WTC11 (cell line): ENCODE results near the gene MTA3. TPM values are rescaled to one million over a fixed set of nuclear protein-coding genes. Genes with fewer than 3 reads are reported as not detected.

Source experiments
- ATAC-seq: fragments of 200-7000 bp; cut with Tn5 transposase; 2 replicates; pipeline ENCODE4 v1.10.0; 2021; ENCODE audit warnings: mild to moderate bottlenecking, moderate library complexity
- CTCF ChIA-PET: fragments of 300-600 bp; sonication (Branson Sonifier 250); formaldehyde crosslinking; loops from one replicate; lab custom pipeline; 2021; ENCODE audit warnings: antibody characterized with exemption; lab: Charles Lee
- POLR2A ChIA-PET: fragments of 350-600 bp; sonication (Branson Sonifier 250); formaldehyde crosslinking; loops from one replicate; lab custom pipeline; 2021; ENCODE audit warnings: antibody characterized with exemption; lab: Charles Lee
- DNase-seq: peaks from one replicate; pipeline ENCODE4 v3.0.0; 2021; ENCODE audit warnings: low spot score
- H3K27ac Mint-ChIP-seq: 2 replicates; pipeline ENCODE4 v1.8.0; 2021; ENCODE audit warnings: mixed read lengths
- H3K27me3 Mint-ChIP-seq: 2 replicates; pipeline ENCODE4 v1.8.0; 2021; ENCODE audit warnings: low read depth, mild to moderate bottlenecking, moderate library complexity, mixed read lengths
- H3K36me3 Mint-ChIP-seq: 2 replicates; pipeline ENCODE4 v1.8.0; 2021; ENCODE audit warnings: mixed read lengths
- H3K4me1 Mint-ChIP-seq: 2 replicates; pipeline ENCODE4 v1.8.0; 2022; ENCODE audit warnings: mixed read lengths
- H3K4me3 Mint-ChIP-seq: 2 replicates; pipeline ENCODE4 v1.8.0; 2021; ENCODE audit warnings: mild to moderate bottlenecking, moderate library complexity, mixed read lengths
- H3K9me3 Mint-ChIP-seq: 2 replicates; pipeline ENCODE4 v1.8.0; 2021; ENCODE audit warnings: mixed read lengths
- ELF4 ChIP-seq: sonication (generic); formaldehyde crosslinking; IDR thresholded peaks from 2 replicates; pipeline ENCODE4 v1.8.1; 2022; ENCODE audit warnings: low read depth, mild to moderate bottlenecking, moderate library complexity, missing genetic modification reagents
- FOXJ3 ChIP-seq: sonication (generic); formaldehyde crosslinking; IDR thresholded peaks from 2 replicates; pipeline ENCODE4 v1.9.0; 2021; ENCODE audit warnings: missing genetic modification reagents, mild to moderate bottlenecking, borderline replicate concordance
- HMGA2 ChIP-seq: fragments of 250-450 bp; sonication (Bioruptor Pico); IDR thresholded peaks from 2 replicates; pipeline ENCODE4 v1.4.0; 2021; ENCODE audit warnings: mild to moderate bottlenecking, moderate library complexity
- KAT7 ChIP-seq: sonication (generic); formaldehyde crosslinking; IDR thresholded peaks from 2 replicates; pipeline ENCODE4 v1.8.1; 2023; ENCODE audit warnings: missing genetic modification reagents, mild to moderate bottlenecking, borderline replicate concordance
- MYBL2 ChIP-seq: sonication (generic); formaldehyde crosslinking; IDR thresholded peaks from 2 replicates; pipeline ENCODE4 v1.8.1; 2023; ENCODE audit warnings: mild to moderate bottlenecking, moderate library complexity, missing genetic modification reagents
- NFE2L1 ChIP-seq: sonication (generic); formaldehyde crosslinking; IDR thresholded peaks from 2 replicates; pipeline ENCODE4 v1.8.1; 2023; ENCODE audit warnings: missing genetic modification reagents
- TCF7 ChIP-seq: sonication (generic); formaldehyde crosslinking; IDR thresholded peaks from 2 replicates; pipeline ENCODE4 v1.8.0; 2022; ENCODE audit warnings: mild to moderate bottlenecking, low read depth, missing genetic modification reagents, moderate library complexity
- ZNF121 ChIP-seq: sonication (generic); formaldehyde crosslinking; IDR thresholded peaks from 2 replicates; pipeline ENCODE4 v1.8.0; 2023; ENCODE audit warnings: missing genetic modification reagents
- ZNF263 ChIP-seq: sonication (generic); formaldehyde crosslinking; IDR thresholded peaks from 2 replicates; pipeline ENCODE4 v1.8.1; 2022; ENCODE audit warnings: low read depth, mild to moderate bottlenecking, moderate library complexity, missing genetic modification reagents
- ZNF671 ChIP-seq: fragments of 250-450 bp; sonication (Bioruptor Pico); IDR thresholded peaks from 2 replicates; pipeline ENCODE4 v1.8.0; 2021; ENCODE audit warnings: mild to moderate bottlenecking
- total RNA-seq: library from RNA; stranded (reverse); gene quantifications from 3 replicates; pipeline ENCODE4 v1.2.3, GENCODE V29; 2021
- TF ChIP-seq, protein P1 (sequence below): fragments of 250-450 bp; sonication (Bioruptor Pico); IDR thresholded peaks from 2 replicates; pipeline ENCODE4 v1.9.0; 2021; ENCODE audit warnings: mild to moderate bottlenecking
- TF ChIP-seq, protein P2 (sequence below): sonication (generic); formaldehyde crosslinking; IDR thresholded peaks from 2 replicates; pipeline ENCODE4 v1.8.1; 2023; ENCODE audit warnings: mild to moderate bottlenecking, missing genetic modification reagents
- TF ChIP-seq, protein P3 (sequence below): sonication (generic); formaldehyde crosslinking; IDR thresholded peaks from 2 replicates; pipeline ENCODE4 v1.8.1; 2022; ENCODE audit warnings: low read depth, mild to moderate bottlenecking, moderate library complexity, missing genetic modification reagents, borderline replicate concordance
- TF ChIP-seq, protein P4 (sequence below): sonication (generic); formaldehyde crosslinking; IDR thresholded peaks from 2 replicates; pipeline ENCODE4 v1.8.0; 2023; ENCODE audit warnings: missing genetic modification reagents
- TF ChIP-seq, protein P5 (sequence below): fragments of 200-600 bp; IDR thresholded peaks from 2 replicates; pipeline ENCODE4 v1.8.0; 2022; ENCODE audit warnings: antibody characterized with exemption
- TF ChIP-seq, protein P6 (sequence below): sonication (generic); formaldehyde crosslinking; IDR thresholded peaks from 2 replicates; pipeline ENCODE4 v1.8.0; 2022; ENCODE audit warnings: mild to moderate bottlenecking, missing genetic modification reagents
- TF ChIP-seq, protein P7 (sequence below): sonication (generic); formaldehyde crosslinking; IDR thresholded peaks from 2 replicates; pipeline ENCODE4 v1.8.1; 2022; ENCODE audit warnings: low read depth, missing genetic modification reagents, borderline replicate concordance
- TF ChIP-seq, protein P8 (sequence below): sonication (generic); formaldehyde crosslinking; IDR thresholded peaks from 2 replicates; pipeline ENCODE4 v1.8.0; 2022; ENCODE audit warnings: mild to moderate bottlenecking, missing genetic modification reagents
- TF ChIP-seq, protein P9 (sequence below): sonication (generic); formaldehyde crosslinking; conservative IDR thresholded peaks from 2 replicates; pipeline ENCODE4 v1.8.1; 2022; ENCODE audit warnings: mild to moderate bottlenecking, missing genetic modification reagents
- TF ChIP-seq, protein P10 (sequence below): fragments of 250-450 bp; sonication (Bioruptor Pico); IDR thresholded peaks from 2 replicates; pipeline ENCODE4 v1.8.0; 2021; ENCODE audit warnings: mild to moderate bottlenecking

Gene MTA3
- total RNA-seq, 1 experiment from 2014 or later = 153 TPM

DNA sequence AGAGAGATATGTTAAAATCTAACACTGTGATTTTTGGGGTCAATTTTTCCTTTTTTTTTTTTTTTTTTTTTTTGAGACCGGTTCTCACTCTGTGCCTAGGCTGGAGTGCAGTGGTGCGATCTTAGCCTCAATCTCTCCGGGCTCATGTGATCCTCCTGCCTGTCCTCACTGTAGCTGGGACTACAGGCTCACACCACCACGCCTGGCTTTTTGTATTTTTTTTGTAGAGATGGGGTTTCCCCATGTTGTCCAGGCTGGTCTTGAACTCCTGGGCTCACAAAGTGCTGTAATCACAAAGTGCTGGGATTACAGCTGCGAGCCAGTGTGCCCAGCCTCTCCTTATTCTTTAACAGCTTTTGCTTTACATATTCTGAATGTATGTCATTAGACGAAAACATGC, 226.8 kb downstream of the MTA3 start:
- H3K27me3 Mint-ChIP-seq = peaks cover 17% of the 10 kb centered on the region
- TF ChIP-seq, protein P1, sequence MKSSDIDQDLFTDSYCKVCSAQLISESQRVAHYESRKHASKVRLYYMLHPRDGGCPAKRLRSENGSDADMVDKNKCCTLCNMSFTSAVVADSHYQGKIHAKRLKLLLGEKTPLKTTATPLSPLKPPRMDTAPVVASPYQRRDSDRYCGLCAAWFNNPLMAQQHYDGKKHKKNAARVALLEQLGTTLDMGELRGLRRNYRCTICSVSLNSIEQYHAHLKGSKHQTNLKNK (CRISPR knock-in tag) = no peak
- TF ChIP-seq, protein P2, sequence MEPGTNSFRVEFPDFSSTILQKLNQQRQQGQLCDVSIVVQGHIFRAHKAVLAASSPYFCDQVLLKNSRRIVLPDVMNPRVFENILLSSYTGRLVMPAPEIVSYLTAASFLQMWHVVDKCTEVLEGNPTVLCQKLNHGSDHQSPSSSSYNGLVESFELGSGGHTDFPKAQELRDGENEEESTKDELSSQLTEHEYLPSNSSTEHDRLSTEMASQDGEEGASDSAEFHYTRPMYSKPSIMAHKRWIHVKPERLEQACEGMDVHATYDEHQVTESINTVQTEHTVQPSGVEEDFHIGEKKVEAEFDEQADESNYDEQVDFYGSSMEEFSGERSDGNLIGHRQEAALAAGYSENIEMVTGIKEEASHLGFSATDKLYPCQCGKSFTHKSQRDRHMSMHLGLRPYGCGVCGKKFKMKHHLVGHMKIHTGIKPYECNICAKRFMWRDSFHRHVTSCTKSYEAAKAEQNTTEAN = no peak
- TF ChIP-seq, protein P3, sequence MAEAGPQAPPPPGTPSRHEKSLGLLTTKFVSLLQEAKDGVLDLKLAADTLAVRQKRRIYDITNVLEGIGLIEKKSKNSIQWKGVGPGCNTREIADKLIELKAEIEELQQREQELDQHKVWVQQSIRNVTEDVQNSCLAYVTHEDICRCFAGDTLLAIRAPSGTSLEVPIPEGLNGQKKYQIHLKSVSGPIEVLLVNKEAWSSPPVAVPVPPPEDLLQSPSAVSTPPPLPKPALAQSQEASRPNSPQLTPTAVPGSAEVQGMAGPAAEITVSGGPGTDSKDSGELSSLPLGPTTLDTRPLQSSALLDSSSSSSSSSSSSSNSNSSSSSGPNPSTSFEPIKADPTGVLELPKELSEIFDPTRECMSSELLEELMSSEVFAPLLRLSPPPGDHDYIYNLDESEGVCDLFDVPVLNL = no peak
- TF ChIP-seq, protein P4, sequence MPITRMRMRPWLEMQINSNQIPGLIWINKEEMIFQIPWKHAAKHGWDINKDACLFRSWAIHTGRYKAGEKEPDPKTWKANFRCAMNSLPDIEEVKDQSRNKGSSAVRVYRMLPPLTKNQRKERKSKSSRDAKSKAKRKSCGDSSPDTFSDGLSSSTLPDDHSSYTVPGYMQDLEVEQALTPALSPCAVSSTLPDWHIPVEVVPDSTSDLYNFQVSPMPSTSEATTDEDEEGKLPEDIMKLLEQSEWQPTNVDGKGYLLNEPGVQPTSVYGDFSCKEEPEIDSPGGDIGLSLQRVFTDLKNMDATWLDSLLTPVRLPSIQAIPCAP (CRISPR knock-in tag) = no peak
- TF ChIP-seq ZNF263 (CRISPR knock-in tag) (no peak), FOXJ3 (CRISPR knock-in tag) (no peak), TCF7 (no peak), ZNF671 (CRISPR knock-in tag) (no peak)
- TF ChIP-seq, protein P5, sequence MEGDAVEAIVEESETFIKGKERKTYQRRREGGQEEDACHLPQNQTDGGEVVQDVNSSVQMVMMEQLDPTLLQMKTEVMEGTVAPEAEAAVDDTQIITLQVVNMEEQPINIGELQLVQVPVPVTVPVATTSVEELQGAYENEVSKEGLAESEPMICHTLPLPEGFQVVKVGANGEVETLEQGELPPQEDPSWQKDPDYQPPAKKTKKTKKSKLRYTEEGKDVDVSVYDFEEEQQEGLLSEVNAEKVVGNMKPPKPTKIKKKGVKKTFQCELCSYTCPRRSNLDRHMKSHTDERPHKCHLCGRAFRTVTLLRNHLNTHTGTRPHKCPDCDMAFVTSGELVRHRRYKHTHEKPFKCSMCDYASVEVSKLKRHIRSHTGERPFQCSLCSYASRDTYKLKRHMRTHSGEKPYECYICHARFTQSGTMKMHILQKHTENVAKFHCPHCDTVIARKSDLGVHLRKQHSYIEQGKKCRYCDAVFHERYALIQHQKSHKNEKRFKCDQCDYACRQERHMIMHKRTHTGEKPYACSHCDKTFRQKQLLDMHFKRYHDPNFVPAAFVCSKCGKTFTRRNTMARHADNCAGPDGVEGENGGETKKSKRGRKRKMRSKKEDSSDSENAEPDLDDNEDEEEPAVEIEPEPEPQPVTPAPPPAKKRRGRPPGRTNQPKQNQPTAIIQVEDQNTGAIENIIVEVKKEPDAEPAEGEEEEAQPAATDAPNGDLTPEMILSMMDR = no peak
- TF ChIP-seq, protein P6, sequence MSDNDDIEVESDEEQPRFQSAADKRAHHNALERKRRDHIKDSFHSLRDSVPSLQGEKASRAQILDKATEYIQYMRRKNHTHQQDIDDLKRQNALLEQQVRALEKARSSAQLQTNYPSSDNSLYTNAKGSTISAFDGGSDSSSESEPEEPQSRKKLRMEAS (CRISPR knock-in tag) = no peak
- 0 out of 2 replicates have a peak, but pooled peaks cover 3% of the 10 kb centered on the region for H3K36me3 Mint-ChIP-seq
- POLR2A ChIA-PET = interaction anchor here (0.6 kb wide), 1 partner anchor 348 kb away, joined by 3 read pairs; no protein-coding TSS in a partner anchor
- H3K27ac Mint-ChIP-seq = no peak overlapping the region
- no peak for DNase-seq
- no peak for ATAC-seq
- H3K4me3 Mint-ChIP-seq = no peak overlapping the region
- H3K4me1 Mint-ChIP-seq = peaks cover 39% of the 10 kb centered on the region
- H3K9me3 Mint-ChIP-seq = peaks cover 7% of the 10 kb centered on the region
- CTCF ChIA-PET = interaction anchor here (1.5 to 5.8 kb wide), 4 partner anchors 16 to 229 kb away, joined by 3 to 70 read pairs (median 6); no protein-coding TSS in a partner anchor

DNA sequence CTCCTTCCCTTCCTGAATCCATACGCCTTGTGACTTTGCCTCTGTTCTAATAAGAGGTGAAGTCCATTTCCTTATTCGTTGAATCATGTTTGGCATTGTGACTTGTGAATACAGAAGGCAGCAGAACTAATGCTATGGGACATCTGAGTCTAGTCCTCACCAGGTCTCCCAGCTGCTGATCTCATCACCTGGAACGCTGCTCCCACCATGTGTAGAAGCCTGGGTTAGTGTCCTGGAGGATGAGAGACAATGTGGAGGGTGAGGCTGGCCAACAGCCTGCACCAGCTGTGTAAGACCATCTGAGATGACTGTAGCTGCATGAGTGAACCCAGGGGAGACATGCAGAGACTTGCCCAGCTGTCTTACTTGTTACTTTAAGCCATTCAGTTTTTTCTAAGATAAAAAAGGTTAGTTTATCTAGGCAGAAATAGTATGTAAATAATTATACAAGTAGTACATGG, 227.4 kb downstream of the MTA3 start:
- ChIA-PET POLR2A (interaction anchor here (0.6 kb wide), 1 partner anchor 349 kb away, joined by 3 read pairs; no protein-coding TSS in a partner anchor), CTCF (interaction anchor here (1.8 to 5.8 kb wide), 2 partner anchors 16 to 133 kb away, joined by 7 to 70 read pairs; no protein-coding TSS in a partner anchor)
- H3K36me3 Mint-ChIP-seq = 0 out of 2 replicates have a peak, but pooled peaks cover 3% of the 10 kb centered on the region
- peaks cover 7% of the 10 kb centered on the region for H3K9me3 Mint-ChIP-seq
- H3K27me3 Mint-ChIP-seq = peaks cover 20% of the 10 kb centered on the region
- no peak overlapping the region for H3K4me3 Mint-ChIP-seq
- ATAC-seq = no peak
- no peak for DNase-seq
- TF ChIP-seq, protein P7, sequence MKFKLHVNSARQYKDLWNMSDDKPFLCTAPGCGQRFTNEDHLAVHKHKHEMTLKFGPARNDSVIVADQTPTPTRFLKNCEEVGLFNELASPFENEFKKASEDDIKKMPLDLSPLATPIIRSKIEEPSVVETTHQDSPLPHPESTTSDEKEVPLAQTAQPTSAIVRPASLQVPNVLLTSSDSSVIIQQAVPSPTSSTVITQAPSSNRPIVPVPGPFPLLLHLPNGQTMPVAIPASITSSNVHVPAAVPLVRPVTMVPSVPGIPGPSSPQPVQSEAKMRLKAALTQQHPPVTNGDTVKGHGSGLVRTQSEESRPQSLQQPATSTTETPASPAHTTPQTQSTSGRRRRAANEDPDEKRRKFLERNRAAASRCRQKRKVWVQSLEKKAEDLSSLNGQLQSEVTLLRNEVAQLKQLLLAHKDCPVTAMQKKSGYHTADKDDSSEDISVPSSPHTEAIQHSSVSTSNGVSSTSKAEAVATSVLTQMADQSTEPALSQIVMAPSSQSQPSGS = no peak
- no peak for TF ChIP-seq NFE2L1 (CRISPR knock-in tag)
- TF ChIP-seq, protein P8, sequence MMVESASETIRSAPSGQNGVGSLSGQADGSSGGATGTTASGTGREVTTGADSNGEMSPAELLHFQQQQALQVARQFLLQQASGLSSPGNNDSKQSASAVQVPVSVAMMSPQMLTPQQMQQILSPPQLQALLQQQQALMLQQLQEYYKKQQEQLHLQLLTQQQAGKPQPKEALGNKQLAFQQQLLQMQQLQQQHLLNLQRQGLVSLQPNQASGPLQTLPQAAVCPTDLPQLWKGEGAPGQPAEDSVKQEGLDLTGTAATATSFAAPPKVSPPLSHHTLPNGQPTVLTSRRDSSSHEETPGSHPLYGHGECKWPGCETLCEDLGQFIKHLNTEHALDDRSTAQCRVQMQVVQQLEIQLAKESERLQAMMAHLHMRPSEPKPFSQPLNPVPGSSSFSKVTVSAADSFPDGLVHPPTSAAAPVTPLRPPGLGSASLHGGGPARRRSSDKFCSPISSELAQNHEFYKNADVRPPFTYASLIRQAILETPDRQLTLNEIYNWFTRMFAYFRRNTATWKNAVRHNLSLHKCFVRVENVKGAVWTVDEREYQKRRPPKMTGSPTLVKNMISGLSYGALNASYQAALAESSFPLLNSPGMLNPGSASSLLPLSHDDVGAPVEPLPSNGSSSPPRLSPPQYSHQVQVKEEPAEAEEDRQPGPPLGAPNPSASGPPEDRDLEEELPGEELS (CRISPR knock-in tag) = no peak
- no peak for TF ChIP-seq ZNF263 (CRISPR knock-in tag)
- TF ChIP-seq, protein P9, sequence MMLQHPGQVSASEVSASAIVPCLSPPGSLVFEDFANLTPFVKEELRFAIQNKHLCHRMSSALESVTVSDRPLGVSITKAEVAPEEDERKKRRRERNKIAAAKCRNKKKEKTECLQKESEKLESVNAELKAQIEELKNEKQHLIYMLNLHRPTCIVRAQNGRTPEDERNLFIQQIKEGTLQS = no peak
- no peak for TF ChIP-seq HMGA2 (CRISPR knock-in tag)
- no peak for TF ChIP-seq ELF4 (CRISPR knock-in tag)
- no peak for TF ChIP-seq KAT7 (CRISPR knock-in tag)
- no peak for TF ChIP-seq ZNF121
- TF ChIP-seq, protein P10, sequence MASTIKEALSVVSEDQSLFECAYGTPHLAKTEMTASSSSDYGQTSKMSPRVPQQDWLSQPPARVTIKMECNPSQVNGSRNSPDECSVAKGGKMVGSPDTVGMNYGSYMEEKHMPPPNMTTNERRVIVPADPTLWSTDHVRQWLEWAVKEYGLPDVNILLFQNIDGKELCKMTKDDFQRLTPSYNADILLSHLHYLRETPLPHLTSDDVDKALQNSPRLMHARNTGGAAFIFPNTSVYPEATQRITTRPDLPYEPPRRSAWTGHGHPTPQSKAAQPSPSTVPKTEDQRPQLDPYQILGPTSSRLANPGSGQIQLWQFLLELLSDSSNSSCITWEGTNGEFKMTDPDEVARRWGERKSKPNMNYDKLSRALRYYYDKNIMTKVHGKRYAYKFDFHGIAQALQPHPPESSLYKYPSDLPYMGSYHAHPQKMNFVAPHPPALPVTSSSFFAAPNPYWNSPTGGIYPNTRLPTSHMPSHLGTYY (CRISPR knock-in tag) = no peak
- no peak for TF ChIP-seq MYBL2 (CRISPR knock-in tag)
- H3K27ac Mint-ChIP-seq = no peak overlapping the region
- peaks cover 39% of the 10 kb centered on the region for H3K4me1 Mint-ChIP-seq
